ENCODE data around the gene PCK1. TPM values are rescaled to one million over a fixed set of nuclear protein-coding genes. Genes with fewer than 3 reads are reported as not detected.

PCK1 gene
- total RNA-seq, 1 donor from 2014 or later, result not detected

DNA sequence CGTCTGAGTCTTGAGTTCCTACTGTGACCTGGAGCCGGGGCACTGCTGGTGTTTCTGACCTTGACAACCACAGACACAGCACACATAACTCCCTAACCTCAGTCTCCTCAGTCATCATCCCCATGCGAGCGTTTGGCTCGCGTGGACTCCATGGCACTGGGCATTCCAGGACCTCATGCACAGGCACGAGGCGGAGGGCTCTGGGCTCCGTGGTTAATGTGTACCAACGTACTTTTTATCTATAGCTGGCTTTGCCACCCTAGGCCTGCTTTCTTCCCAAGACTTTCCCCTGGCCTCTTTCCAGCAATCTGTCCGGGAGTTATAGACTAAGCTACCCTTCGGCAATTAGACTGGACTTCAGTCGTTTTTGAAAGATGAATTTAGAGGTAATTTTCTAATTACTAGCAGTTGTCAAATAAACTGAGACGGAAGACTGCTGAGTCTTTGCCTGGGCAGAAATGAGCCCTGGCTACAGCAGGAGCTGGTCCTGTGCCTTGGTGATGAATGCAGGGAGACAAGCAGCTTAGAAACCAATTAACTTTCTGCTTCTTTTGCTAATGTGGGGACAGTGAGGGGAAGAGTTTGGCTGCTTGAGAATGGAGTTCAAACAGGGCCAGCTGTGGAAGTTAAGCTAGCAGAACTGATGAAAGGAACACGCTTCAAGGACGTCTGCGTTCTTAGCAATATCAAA lies 19.9 kb upstream of the PCK1 start:
- H3K4me3 Mint-ChIP-seq (ENCODE audit: unreplicated experiment), result no peak overlapping the region
- peaks cover 4% of the 10 kb centered on the region for H3K9me3 Mint-ChIP-seq (ENCODE audit: unreplicated experiment)
- no peaks in the 10 kb centered on the region for H3K36me3 Mint-ChIP-seq (ENCODE audit: low read depth, unreplicated experiment)
- DNase-seq (ENCODE audit: low spot score), result no peak
- H3K27ac Mint-ChIP-seq (ENCODE audit: unreplicated experiment), result no peak overlapping the region
- peaks cover 4% of the 10 kb centered on the region for H3K27me3 Mint-ChIP-seq (ENCODE audit: unreplicated experiment)
- peaks cover 4% of the 10 kb centered on the region for H3K4me1 Mint-ChIP-seq (ENCODE audit: unreplicated experiment)
- TF ChIP-seq, protein P1, sequence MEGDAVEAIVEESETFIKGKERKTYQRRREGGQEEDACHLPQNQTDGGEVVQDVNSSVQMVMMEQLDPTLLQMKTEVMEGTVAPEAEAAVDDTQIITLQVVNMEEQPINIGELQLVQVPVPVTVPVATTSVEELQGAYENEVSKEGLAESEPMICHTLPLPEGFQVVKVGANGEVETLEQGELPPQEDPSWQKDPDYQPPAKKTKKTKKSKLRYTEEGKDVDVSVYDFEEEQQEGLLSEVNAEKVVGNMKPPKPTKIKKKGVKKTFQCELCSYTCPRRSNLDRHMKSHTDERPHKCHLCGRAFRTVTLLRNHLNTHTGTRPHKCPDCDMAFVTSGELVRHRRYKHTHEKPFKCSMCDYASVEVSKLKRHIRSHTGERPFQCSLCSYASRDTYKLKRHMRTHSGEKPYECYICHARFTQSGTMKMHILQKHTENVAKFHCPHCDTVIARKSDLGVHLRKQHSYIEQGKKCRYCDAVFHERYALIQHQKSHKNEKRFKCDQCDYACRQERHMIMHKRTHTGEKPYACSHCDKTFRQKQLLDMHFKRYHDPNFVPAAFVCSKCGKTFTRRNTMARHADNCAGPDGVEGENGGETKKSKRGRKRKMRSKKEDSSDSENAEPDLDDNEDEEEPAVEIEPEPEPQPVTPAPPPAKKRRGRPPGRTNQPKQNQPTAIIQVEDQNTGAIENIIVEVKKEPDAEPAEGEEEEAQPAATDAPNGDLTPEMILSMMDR (IDR thresholded peaks at IDR 0.05; ENCODE audit: unreplicated experiment), result no peak

- H3K36me3 Mint-ChIP-seq (ENCODE audit: low read depth, unreplicated experiment), result no peaks in the 10 kb centered on the region
- peaks cover 6% of the 10 kb centered on the region for H3K27me3 Mint-ChIP-seq (ENCODE audit: unreplicated experiment)
- H3K4me1 Mint-ChIP-seq (ENCODE audit: unreplicated experiment), result peaks cover 9% of the 10 kb centered on the region
- no peak for DNase-seq (ENCODE audit: low spot score)
- no peak overlapping the region for H3K27ac Mint-ChIP-seq (ENCODE audit: unreplicated experiment)
- peaks cover 4% of the 10 kb centered on the region for H3K9me3 Mint-ChIP-seq (ENCODE audit: unreplicated experiment)
- TF ChIP-seq, protein P1 (IDR thresholded peaks at IDR 0.05; ENCODE audit: unreplicated experiment), result no peak
- H3K4me3 Mint-ChIP-seq (ENCODE audit: unreplicated experiment), result no peak overlapping the region
Measured at GRCh38 chr20:57543754-57544153, 17.2 kb upstream of the PCK1 start.

DNA sequence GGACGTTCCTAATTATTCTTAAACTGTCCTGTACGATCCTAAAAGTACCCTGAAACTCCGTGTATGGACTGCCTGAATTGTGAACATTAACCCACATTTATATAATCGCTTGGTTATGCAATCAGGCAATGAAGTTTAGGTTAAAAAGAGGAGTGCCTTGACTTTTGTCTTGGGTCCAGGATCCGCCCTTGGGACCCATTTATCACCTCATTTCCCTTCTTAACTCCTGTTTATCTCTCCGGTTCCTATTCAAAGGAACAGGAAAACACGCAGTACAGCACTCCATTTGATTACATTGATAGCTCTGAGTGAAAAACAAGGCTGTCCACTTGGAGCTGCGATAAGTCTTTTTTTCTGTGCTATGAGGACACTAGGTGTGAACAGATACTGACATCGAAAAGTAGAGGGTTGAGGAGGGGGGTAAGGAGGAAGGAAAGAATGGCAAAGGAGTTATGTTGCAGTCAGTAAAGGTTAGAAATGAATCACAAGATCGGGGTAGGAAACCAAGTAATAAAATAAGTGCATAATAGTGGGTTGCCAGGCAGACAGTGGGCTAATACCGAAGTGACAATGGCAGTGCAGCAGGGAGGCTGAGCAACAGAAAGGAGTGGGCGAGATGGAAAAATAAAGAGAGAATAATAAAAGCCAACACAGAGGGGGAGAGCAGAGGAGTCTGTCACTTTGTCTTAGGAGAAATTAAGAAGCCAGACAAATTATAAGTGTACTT lies 15.9 kb upstream of the PCK1 start:
- Mint-ChIP-seq H3K9me3 (ENCODE audit: unreplicated experiment) (peaks cover 4% of the 10 kb centered on the region), H3K4me3 (ENCODE audit: unreplicated experiment) (no peak overlapping the region), H3K27ac (ENCODE audit: unreplicated experiment) (no peak overlapping the region), H3K4me1 (ENCODE audit: unreplicated experiment) (peaks cover 9% of the 10 kb centered on the region), H3K27me3 (ENCODE audit: unreplicated experiment) (peaks cover 6% of the 10 kb centered on the region), H3K36me3 (ENCODE audit: low read depth, unreplicated experiment) (no peaks in the 10 kb centered on the region)
- TF ChIP-seq, protein P1 (IDR thresholded peaks at IDR 0.05; ENCODE audit: unreplicated experiment), result no peak
- DNase-seq (ENCODE audit: low spot score), result no peak

GRCh38 chr20:57545927-57546662 lies 14.8 kb upstream of the PCK1 start:
- no peak for DNase-seq (ENCODE audit: low spot score)

More at GRCh38 chr20:57545927-57546662, 14.8 kb upstream of the PCK1 start:
- H3K27ac Mint-ChIP-seq (ENCODE audit: unreplicated experiment), result no peak overlapping the region
- peaks cover 9% of the 10 kb centered on the region for H3K4me1 Mint-ChIP-seq (ENCODE audit: unreplicated experiment)
- H3K27me3 Mint-ChIP-seq (ENCODE audit: unreplicated experiment), result peaks cover 6% of the 10 kb centered on the region
- TF ChIP-seq, protein P1 (IDR thresholded peaks at IDR 0.05; ENCODE audit: unreplicated experiment), result no peak
- H3K9me3 Mint-ChIP-seq (ENCODE audit: unreplicated experiment), result peaks cover 3% of the 10 kb centered on the region
- no peaks in the 10 kb centered on the region for H3K36me3 Mint-ChIP-seq (ENCODE audit: low read depth, unreplicated experiment)
- no peak overlapping the region for H3K4me3 Mint-ChIP-seq (ENCODE audit: unreplicated experiment)

Data from endothelial cell (in vitro differentiated cells).